GM19395 (cell line): ENCODE measurements around the gene MYH1.

Experiments
- ATAC-seq: cut with Tn5 transposase; IDR thresholded peaks from one replicate; pipeline ENCODE4 v1.9.1; 2021; ENCODE audit warnings: mild to moderate bottlenecking, moderate library complexity; ENCODE audit not compliant: unreplicated experiment

The MYH1 gene

GRCh38 chr17:10492004-10492403 lies 26.3 kb downstream of the MYH1 start:
- no peak for ATAC-seq

DNA sequence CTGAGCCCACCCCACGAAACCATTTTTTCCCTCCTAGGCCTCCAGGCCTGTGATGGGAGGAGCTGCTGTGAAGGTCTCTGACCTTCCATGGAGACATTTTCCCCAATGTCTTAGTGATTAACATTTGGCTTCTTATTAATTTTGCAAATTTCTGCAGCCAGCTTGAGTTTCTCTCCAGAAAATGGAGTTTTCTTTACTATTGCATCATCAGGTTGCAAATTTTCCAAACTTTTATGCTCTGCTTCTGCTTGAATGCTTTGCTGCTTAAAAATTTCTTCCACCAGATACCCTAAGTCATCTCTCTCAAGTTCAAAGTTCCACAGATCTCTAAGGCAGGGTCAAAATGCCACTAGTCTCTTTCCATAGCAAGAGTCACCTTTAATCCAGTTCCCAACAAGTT lies 36.1 kb downstream of the MYH1 start:
- no peak for ATAC-seq

DNA sequence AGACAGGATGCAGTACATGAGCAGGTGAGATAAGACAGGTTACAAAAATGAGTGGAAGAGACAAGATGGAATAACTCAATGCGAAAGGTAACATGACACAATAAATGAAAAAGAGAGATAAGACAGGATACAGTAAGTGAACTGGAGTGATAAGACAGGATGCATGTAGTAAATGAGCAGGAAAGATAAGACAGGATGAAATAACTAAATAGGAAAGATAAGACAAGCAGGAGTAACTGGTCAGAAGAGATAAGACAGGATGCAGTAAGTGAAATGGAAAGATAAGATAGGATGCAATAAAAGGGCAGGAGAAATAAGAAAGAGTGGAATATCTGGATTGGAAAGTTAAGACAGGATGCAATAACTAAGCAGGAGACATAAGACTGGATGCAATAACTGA lies 40.6 kb downstream of the MYH1 start:
- ATAC-seq = no peak

GRCh38 chr17:10474536-10474935 lies 43.8 kb downstream of the MYH1 start:
- no peak for ATAC-seq

GRCh38 chr17:10471858-10472257 lies 46.5 kb downstream of the MYH1 start:
- ATAC-seq = no peak

GRCh38 chr17:10469459-10469858 lies 48.9 kb downstream of the MYH1 start, which contains the start of gene MYH4:
Gene MYH4, minus strand, starts transcription at chr17:10469559. Its CDS starts 2,814 bp downstream, at chr17:10466745.
- no peak for ATAC-seq

GRCh38 chr17:10463402-10463801 lies 54.9 kb downstream of the MYH1 start:
- ATAC-seq = no peak

- ATAC-seq = no peak
These were observed 58.3 kb downstream of the MYH1 start for GRCh38 chr17:10460062-10460461.

- no peak for ATAC-seq
These were observed 59.6 kb downstream of the MYH1 start for GRCh38 chr17:10458701-10459100.

DNA sequence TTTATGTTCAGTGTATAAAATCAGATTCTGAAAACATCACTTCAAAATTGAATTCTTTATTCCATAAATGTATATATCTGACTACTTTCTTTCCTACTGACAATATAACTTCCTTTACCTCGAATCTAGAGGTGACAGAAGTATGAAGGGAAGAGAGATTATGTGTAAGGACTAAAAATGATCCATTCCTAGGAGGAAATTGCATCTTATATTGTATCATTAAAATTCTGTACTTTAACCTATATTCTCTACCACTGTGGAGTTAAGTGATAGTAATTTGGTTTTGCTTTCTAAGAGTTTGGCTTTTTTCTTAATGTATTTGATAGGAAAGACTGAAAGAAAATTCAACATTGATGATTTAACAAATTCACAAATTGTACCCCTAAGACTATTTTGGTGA lies 60.4 kb downstream of the MYH1 start:
- ATAC-seq = no peak

DNA sequence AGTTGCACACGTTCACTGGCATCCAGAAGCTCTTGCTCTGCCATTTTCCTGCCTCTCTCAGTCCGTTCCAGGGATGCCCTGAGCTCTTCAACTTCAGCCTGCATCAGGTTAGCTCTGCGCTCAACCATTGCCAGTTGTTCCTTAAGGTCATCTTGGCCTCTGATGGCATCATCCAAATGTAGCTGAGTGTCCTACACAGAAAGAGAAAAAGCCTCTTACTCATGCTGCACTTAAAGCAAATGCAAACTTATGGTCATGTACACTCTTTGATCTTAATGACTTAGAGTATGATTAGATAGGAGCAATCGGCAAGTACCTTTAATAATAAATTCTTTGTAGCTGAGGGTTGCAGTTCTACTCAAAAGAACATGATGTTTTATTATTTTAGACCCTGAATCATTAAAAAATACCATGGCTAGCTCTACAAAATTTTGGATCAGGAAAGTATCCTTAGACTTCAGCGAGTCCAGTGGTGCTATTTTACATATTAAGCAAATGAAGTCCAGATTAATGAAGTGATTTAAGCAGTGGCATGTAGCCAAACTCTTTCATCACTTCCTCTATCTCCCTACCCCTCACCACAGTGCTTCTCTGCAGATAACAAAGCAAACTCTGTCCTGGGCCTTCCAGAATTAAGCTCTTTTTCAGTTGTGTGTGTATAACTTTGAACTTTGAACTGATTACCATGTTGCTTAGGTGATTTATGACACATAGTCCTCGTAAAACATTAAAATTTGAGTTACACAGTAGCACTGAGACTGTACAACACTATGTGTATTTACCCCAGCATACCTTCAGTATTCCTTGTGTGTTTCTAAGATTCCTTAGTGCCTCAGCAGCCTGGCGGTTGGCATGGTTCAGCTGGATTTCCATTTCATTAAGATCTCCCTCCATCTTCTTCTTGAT lies 71.1 kb downstream of the MYH1 start:
- no peak for ATAC-seq
